Fibroblast of skin of abdomen (primary cell): ENCODE data around the gene NR1H4.
"Not testable (repeated sequence)": the region's sequence is repeated elsewhere in the genome, so short reads cannot be mapped to it uniquely, and the experiment has no call there.

ENCODE experiments used
- DNase-seq: peaks from one replicate; pipeline ENCODE4 v3.0.0-alpha.2; 2013

The NR1H4 gene

DNA sequence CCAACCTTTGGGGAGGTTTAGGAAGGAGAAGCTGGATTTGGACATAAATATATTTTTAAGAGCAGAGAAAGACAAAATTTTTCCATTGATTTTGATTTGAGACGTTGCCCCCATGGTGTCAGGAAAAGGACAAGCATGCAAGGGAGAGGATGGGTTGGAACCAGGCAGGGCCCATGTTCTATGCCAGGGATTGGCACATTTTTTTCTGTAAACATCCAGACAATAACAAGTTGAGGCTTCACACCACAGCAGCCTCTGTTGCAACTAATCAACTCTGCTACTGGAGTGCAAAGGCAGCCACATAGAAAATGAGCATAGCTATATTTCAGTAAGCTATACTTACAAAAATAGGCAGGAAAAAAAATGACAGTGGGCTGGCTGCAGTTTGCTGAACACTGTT lies 44.7 kb downstream of the NR1H4 start:
- DNase-seq = no peak

DNA sequence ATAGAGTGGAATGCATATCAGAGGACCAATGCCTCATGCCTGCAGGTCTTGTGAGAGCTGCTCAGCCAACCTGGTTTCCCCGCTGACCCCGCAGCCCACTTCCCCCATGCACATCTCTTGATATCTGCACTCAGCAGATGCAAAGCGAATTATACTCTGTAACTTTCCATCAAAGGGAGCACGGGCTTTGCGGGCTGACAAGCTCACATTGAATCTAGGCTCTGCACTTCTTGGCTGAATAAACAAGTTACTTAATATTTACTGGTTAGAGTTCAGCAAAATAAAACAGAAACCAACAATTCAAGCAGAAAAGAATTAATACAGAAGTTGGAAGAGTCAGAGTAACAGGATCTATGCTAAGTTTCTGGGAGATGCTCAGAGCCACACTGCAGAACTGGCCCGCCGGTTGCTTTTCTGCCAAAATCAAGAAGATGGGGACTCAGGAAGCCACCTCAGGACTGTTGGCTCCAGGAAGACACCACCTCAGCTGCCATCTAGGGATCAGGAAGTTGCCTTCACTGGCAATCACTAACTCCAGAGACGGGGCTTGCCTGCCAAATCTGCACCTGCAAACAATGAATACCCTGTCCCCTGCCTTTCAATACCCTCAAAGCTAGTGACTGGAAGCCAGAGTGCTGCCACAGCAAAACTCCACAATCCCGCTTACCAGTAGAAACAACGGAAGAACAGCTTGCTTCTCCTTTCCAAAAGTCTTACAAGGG lies 46.5 kb downstream of the NR1H4 start:
- DNase-seq = no peak

DNA sequence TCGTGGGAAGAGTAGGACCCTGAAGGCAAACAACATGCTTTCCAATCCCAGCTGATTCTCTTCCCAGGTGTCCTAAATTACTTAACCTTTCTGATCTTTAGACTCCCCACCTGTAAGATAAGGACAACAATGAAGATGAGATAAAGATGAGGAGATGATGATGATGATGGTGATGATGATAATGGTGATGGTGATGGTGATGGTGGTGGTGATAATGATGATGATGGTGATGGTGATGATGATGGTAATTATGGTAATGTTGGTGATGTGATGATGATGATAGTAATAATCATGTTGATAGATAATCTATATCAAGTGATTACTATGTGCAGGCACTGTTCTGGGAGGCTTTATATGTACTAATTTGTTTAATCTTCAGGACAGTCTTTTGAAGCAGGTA lies 48.3 kb downstream of the NR1H4 start:
- DNase-seq = no peak

DNA sequence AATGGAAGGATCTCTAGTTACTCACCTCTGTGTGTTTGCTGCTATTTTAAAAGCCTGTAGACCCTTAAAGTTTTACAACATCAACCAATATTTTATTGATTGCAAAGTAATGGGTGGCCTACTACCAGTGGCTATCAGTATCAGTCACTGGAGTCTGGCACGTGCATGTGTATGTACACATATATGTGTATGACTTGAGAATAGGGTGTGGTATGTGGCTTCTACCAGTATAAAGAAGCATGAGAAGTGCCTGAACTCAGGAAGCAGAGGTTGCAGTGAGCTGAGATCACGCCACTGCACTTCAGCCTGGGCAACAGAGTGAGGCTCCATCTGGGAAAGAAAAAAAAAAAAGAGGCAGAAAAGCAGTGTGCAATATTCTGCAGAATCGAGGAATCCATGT lies 54.4 kb downstream of the NR1H4 start:
- DNase-seq = no peak

DNA sequence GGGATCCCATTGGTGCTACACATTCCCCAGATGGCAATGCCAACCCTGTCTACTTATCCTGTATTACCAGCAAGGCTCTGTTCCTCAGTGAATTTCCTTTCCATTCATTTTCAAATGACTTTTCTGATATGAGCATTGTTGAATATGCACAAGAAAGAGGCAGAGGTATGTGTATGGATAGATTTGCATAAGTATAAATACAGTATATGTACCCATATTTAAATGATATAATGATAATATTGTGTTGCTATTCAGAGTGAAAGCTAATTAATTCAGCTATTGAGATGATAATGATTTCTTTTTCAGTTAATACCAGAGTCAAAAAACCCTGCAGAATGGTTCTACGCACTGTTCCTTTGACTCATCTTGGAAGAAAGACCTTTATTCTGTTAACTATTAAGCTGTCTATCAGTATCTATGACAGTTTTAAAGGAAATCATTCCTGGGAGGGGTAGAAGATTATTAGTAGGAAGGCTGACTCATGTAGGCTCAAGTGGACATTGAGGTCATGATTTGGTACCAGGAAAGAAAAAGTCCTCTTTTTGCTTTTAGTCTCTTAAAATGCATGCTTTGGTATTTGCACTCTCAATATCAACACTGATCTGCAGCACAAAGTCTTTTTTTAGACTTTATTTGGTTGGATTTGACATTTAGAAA lies 54.9 kb downstream of the NR1H4 start:
- no peak for DNase-seq

DNA sequence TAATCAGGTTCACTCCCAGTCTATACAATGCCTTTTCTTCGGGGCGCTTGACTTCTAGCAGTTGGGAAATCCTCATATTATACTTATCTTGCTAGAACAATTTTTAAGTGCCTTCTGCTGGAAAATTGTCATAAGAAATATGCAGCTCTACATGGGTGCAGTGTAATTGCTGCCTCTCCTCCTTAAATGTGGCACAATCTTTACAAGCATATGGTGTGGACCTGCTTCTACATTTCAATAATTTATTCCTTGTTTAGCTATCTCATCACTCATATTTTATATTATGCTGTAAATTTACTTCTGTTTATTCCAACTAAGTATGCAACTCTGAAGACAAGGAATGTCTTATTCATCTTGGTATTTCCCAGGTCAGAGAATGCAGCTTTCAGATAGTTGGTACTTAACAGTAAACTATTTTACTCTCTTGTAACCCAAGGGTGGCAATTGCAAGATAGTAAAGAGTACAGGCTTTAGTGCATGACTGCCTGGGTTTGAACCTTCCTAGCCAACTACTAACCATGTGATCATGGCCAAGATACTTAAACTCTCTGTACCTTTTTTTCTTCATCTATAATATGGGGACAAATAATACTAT lies 56.2 kb downstream of the NR1H4 start:
- DNase-seq = no peak

DNA sequence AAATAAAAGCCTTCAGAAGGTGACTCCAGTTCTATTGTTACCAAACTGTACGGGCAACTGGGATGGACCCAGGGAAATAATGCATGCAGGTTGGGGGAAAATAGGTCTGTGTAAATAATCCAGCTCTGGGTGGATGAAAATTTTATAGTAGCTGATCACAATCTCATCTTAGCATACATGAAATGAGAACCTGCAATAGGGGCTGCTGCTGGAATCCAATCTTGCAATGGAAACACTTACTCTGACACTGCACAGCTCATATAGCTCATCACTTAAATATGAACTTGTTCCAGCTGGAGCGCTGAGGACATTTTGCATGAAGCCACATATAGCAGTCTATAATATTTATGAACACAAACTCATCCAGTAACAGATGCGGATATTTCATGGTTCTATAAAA lies 59.7 kb downstream of the NR1H4 start:
- DNase-seq = no peak

DNA sequence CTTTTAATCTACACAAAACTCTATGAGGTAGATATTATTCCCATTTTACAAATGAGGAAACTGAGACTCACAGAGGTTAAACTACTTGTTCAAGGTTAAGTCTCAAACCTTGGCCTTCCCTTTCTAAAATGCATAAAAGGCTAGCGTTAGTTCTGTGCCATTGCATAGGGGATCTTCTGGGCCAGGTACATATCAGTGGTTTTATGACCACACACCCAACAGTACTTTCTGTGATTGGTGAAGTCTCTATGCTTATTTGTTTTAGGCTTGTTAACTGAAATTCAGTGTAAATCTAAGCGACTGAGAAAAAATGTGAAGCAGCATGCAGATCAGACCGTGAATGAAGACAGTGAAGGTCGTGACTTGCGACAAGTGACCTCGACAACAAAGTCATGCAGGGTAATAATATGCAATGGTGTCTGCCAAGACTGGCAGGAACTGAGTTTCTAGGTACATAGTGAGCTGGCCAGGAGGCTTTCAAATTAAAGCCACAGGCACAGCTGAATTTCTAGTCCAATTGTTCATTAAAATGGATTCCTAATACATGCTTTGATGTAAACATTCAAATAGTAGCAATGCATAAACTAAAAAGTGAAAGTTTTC lies 61.1 kb downstream of the NR1H4 start:
- no peak for DNase-seq

DNA sequence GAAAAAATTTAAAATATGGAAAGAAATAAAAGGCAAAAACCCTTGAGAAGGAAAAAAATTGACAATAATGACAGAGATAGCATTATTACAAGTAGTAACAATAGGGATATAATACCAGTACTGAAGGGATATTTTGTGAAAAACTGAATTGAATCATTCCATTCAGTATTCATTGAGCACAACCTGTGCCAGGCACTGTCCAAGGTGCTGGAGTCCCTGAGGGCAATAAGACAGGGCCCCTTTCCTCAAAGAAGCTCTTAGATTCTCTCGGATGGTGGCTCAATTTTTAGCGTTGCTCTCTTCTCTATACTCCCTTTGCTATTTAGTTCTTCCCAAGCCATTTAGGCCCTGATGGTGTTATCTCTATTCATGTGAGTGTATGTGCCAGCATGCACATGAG lies 65.5 kb downstream of the NR1H4 start:
- peak; percentile 15 for DNase-seq

DNA sequence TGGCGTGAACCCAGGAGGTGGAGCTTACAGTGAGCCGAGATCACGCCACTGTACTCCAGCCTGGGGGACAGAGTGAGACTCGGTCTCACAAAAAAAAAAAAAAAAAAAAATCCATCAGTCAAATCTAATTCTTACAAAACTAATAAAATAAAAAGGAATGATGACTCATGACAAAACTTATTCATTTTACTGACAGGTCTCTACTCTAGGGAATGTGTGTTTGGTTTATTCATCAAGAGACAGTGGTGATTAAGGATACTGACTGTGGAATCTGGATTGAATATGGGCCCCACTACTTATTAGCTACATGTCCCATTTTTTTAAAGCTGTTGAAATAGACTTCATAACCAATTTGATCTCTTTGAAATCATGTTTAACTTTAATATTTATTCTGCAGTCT lies 70.5 kb downstream of the NR1H4 start:
- DNase-seq = no peak

DNA sequence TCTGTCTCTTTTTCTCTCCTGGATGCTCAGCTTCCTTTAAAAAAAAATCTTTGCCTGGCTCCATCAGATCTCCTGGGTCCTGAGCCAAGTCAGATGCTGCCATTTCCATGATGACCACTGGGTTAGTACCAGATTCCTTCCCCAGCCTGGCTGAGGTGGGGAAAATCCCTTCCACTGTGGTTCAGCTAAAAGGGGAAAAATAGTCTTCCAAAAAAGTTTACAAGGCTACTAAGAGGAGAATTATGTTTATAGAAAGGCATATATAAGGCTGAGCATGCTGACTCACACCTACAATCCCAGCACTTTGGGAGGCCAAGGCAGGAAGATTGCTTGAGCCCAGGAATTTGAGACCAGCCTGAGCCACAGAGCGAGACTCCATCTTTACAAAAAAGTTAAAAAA lies 71.4 kb downstream of the NR1H4 start:
- no peak for DNase-seq

DNA sequence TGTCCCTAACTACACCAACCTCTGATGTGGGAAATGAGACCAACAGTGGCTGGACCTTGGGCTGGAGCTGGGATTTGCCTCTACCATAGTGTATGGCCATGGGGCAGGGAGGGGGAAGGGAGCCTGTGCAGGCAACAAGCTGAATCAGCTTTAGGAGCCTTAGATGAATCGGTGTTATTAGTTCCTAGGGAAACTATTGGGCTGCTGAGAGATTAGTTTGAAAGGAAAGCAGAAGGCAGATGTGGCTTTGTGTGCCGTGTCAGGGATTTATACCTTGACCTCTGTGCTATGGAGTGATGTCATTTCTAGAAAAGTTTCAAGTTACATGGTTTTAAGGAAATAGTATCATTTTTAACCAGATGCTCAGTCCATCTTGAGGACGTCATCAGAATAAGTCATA lies 80.3 kb downstream of the NR1H4 start:
- DNase-seq = peak; percentile 32

DNA sequence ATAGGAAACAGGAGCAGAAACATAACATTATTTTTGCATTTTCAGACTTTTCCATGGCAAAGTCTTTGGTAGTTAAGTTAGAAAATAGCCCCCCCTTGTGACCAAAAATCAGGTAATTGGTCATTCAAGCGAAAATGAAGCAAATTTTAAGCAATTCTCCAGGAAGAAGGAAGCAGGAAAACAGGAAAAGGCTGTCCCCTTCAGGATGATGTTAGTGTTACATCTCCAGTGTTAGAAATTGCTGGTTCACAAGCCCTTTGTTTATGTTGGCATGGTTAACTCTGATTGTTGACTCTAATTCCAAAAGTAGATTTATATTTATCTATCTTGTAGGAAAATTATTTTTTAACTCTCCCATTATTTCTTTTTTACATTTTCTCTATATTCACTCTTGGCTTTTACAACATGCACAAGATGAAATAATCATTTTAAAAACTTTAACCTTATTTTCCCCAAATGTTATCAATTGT lies 81.0 kb downstream of the NR1H4 start:
- peak; percentile 78 for DNase-seq

DNA sequence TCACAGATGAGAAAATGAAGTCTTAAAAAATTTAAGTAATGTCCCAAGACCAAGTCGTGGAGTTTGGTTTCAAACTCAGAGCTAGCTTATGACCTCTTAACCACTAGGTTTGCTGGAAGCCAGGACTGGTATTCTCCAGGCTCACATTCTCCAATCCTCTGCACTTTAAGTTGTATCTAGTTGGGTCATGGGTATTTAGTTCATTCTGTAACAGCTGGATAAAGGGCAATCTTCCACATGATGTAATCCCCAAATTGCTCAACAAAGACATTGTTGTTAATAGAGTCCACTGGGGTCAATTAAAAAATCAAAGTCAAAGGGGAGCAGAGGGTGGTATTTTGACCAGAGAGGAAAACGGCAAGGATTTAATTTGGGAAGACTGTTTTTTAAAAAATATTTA lies 82.1 kb downstream of the NR1H4 start:
- no peak for DNase-seq

DNA sequence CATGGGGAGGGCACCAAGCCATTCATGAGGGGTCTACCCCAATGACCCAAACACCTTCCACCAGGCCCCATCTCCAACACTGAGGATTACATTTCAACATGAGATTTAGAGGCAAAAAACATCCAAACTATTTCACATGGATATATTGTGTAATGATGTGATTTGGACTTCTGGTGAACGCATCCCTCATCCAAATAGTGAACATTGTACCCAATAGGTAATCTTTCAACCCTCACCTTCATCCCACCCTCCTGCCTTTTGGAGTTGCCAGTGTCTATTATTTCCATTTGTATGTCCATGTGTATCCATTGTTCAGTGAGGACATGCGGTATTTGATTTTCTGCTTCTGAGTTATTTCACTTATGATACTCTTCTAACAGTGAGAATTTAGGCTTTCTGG lies 83.7 kb downstream of the NR1H4 start:
- DNase-seq = no peak

DNA sequence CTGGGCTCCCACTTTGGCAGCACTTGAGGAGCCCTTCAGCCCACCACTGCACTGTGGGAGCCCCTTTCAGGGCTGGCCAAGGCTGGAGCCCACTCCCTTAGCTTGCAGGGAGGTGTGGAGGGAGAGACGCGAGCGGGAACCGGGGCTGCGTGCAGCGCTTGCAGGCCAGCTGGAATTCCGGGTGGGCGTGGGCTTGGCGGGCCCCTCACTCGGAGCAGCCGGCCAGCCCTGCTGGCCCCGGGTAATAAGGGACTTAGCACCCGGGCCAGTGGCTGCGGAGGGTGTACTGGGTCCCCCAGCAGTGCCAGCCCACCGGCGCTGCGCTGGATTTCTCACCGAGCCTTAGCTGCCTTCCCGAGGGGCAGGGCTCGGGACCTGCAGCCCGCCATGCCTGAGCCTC lies 85.6 kb downstream of the NR1H4 start:
- not testable (repeated sequence) for DNase-seq

DNA sequence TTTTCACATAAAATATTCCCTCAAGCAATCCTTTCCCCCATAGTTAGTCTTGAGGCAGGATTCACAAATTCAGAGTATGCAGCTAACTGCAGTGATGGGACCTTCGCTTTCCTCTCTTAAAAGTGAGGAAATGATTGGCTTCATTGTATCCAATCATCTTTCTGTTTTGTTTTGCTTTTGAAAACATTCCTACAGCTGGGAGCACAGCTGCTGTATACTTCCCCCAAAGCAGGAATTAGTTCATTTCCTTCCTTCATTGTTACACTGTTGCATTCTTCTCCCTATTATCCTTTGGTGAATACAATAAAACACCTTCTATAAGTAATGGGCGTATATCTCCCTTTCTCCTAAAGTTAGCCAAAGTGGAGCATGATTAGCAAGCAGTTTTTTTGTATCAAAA lies 90.4 kb downstream of the NR1H4 start:
- no peak for DNase-seq

DNA sequence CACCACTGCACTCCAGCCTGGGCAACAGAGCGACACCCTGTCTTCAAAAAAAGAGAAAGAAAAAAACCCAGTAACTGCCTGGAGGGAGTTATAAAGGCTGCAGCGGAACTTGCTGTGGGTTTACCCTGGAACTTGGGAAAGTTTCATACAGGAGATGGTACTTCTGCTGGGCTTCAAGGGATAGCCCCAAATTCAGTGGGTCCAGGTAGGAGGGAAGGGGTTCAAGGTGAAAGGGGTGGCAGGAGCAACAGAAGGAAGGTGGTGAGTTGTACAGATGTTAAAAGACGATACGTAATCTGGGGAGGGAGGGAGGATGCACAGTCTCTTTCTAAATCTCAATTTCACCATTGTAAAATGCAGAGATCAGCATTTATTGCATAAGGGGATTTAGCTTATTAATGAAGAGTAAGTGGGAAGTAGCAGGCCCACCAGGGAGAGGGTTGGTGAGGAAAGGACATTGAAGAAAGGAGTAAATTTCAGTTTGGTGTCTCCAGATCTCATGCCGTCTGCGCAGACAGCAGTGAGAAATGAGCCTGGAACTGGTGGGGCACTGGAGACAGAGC lies 91.3 kb downstream of the NR1H4 start:
- DNase-seq = no peak

DNA sequence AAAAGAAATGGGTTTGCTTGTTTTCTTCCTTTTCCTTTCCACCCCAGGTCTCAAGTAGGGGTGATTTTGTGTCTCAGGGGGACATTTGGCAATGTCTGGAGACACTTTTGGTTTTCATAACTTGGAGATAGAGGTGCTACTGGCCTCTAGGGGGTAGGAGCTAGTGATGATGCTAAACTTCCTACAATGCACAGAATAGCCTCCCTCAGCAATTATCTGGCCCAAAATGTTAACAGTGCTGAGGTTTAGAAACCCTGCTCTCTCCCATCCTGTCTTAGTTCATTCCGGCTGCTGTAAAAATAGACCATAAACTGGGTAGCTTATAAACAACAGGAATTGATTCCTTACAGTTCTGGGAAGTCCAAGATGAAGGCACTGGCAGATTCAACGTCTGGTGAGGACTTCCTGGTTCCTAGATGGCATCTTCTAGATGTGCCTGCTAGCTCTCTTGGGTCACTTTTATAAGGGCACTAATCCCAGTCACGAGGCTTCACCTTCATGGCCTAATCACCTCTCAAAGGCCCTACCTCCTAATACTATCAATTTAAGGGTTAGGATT lies 92.4 kb downstream of the NR1H4 start:
- no peak for DNase-seq

DNA sequence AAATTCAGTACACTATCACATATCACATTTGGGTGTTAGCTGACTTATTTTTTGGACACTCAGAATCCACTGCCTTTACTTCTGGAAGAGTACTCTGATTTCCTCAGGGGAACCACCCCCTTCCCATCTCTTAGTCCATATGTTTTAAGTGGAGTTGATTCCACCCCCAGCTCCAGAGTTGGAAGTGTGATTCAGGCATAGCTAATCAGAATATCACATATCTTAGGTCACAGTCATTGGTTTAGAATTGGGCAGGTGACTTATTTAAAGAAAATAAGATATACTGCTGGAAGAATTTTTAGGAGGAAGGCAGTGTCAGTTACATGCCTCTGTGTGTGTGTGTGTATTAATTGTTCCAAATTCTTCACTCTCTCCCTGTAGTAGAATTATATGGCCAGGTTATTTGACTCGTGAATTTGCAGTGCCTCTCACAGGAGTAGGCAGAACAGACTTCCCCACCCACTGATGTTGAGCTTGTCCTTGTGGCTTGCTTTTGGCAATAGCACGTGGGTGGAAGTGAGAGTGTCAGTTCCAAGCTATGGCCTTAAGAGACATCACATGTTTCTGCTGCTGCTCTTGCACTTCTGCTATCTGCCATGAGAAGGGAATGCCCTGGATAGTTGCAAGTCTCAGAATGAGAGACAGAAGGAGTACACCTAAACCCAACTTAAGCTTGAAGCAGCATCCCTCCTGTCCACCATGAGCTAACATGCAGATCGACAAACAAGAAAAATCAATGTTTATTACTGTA lies 93.4 kb downstream of the NR1H4 start:
- DNase-seq = no peak

DNA sequence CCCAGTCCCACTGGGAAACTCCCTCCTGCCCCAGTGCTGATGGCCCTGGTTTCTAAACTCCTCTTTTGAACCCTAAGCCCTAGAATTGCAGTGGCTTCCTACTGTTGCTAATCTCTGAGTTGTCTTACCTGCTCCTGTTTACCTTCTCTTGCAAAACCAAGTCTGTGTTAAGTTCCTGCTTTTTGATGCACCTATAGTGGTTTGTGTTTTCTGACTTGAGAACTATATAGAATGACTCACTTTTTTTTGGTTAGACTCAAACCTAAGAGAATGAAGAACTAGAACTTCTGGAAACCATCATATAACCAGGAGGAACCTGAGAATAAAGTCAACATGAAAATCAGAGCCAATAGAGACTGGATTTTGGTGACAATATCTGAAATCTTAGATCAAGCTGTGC lies 94.3 kb downstream of the NR1H4 start:
- no peak for DNase-seq

DNA sequence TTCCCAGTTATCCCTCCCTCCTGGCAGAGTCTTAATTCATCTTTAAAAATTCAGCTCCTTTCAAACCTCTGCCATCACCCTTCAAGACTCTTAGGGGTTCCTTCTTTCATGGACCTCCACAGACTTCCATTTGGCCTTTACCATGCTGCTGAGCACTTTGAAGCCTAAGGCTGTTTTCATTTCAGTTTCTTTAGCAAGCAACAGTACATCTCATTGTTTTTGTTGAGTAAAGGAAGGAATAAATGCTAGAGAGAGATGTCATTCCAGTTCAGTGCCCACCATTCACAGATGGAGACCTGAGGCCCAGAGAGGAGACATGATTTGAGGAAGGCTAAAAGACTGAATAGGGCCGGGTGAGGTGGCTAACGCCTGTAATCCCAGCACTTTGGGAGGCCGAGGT lies 98.5 kb downstream of the NR1H4 start:
- DNase-seq = no peak
